Activated CD8-positive, alpha-beta memory T cell treated with anti-CD3 and anti-CD28 coated beads for 36 hours (primary cell): ENCODE measurements around the gene CMTM7. TPM values are rescaled to one million over a fixed set of nuclear protein-coding genes. Genes with fewer than 3 reads are reported as not detected.

Experiments used
- CTCF ChIA-PET: fragments of 350-600 bp; sonication (Branson Sonifier 250); formaldehyde crosslinking; loops from one replicate; lab custom pipeline; 2021; ENCODE audit warnings: antibody characterized with exemption; lab: Charles Lee
- POLR2A ChIA-PET: fragments of 350-600 bp; sonication (Branson Sonifier 250); formaldehyde crosslinking; loops from one replicate; lab custom pipeline; 2021; ENCODE audit warnings: antibody characterized with exemption; lab: Charles Lee
- total RNA-seq, 2 experiments: library from RNA; stranded (reverse); gene quantifications; one replicate each; pipeline ENCODE4 v1.2.3, GENCODE V29; 2021

The CMTM7 gene
- total RNA-seq, 2 experiments from 2014 or later, result 44.2 to 47.6 TPM

- ChIA-PET POLR2A (interaction anchor here (1.6 kb wide), 1 partner anchor 12 kb away, joined by 3 read pairs; no protein-coding TSS in a partner anchor), CTCF (interaction anchor here (0.9 to 4.2 kb wide), 9 partner anchors 10 to 92 kb away, joined by 3 to 43 read pairs (median 4); partner anchors contain the start of gene CMTM7)
These were observed 15.5 kb upstream of the CMTM7 start for GRCh38 chr3:32376115-32376514.

DNA sequence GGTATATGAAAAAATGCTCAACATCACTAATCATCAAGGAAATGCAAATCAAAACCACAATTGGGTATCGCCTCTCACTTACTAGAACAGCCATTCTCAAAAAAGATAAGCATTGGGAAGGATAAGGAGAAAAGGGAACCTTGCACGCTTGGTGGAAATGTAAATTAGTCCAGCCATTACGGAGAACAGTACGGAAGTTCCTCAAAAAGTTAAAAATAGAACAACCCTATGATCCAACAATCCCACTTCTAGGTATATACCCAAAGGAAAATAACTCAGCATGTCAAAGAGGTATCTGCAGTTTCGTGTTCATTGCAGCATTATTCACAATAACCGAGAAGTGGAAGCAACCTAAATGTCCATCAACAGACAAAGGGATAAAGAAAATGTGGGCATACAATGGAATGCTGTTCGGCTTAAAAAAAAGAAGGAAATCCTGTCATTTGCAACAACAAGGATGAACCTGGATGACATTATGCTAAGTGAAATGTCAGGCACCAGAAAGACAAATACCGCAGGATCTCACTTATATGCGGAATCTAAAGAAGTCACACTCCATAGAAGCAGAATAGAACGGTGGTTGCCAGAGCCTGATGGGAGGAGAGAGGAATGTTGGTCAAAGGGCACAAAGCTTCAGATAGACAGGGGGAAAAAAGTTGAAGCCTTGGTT lies 11.7 kb upstream of the CMTM7 start:
- POLR2A ChIA-PET, result no interaction called here
- CTCF ChIA-PET, result no interaction called here

DNA sequence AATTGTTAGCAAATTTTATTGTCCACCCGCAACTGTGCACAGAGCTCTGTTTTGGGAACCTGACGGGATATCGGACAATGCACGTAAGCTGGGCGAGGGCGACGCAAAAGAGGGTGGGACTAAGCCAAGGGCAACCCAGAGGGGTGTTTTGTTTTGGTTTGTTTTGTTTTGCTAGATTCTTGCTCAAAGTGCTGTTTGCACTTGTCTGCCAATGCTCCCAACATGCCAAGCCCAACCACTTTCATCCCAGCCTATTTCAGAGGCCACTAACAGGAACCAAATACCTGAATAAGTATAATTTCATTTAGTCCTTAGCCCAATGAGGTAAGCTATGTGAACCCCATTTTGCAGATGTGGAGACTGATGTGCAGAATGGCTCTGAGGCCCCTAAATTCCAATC lies 9.7 kb upstream of the CMTM7 start:
- CTCF ChIA-PET, result interaction anchor here (0.5 to 1.7 kb wide), 2 partner anchors 86 to 91 kb away, joined by 3 to 4 read pairs; no protein-coding TSS in a partner anchor
- POLR2A ChIA-PET, result no interaction called here

DNA sequence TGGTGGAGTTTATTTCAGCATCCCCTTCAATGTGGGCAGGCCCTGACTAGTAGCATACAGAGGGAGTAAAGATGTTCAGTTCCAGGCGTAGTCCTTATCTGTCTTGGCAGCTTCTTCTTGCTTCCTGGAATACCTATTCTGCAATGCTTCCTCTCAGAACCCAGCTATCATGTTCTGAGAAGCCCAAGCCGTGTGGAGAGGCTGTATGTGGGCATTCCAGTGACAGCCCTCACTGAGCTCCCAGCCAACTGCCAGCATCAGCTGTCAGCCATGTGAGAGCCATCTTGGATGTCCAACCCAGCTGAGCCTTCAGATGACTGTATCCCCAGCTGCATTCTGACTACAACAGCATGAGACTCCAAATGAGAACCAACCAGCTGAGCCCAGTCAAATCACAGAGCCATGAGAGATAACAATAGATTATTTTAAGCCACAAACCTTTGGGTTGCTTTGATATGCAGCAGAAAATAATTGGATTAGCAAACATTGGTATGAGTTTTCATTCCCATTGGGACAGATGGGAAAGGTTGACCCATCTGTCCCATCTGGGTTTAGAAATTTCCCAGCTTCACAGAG lies 8.4 kb upstream of the CMTM7 start:
- POLR2A ChIA-PET, result no interaction called here
- CTCF ChIA-PET, result interaction anchor here (1.7 kb wide), 1 partner anchor 85 kb away, joined by 4 read pairs; no protein-coding TSS in a partner anchor

DNA sequence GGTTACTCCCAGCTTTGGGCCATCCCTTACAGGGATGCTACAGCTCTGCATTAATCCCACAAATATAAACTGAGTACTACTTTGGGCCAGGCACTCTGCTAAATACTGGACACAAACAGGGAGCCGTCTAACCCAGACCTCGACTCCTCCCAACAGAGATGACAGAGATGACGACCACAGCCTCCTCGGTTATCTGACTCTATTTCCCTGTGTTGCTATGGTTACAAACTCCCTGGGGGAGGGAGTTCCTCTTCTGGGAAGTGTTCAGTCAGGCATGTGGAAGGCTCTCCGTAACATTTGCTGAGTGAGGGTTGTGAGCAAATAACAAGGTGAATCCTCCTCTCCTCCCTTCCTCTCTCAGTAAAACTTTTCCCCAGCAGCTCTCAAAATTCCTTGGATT lies 6.7 kb upstream of the CMTM7 start:
- ChIA-PET POLR2A (no interaction called here), CTCF (interaction anchor here (0.6 kb wide), 1 partner anchor 83 kb away, joined by 4 read pairs; no protein-coding TSS in a partner anchor)

- CTCF ChIA-PET, result interaction anchor here (1.6 kb wide), 1 partner anchor 13 kb away, joined by 5 read pairs; no protein-coding TSS in a partner anchor
- POLR2A ChIA-PET, result interaction anchor here (1.3 kb wide), 1 partner anchor 11 kb away, joined by 3 read pairs; no protein-coding TSS in a partner anchor
These were observed 4.1 kb upstream of the CMTM7 start for GRCh38 chr3:32387512-32387911.

DNA sequence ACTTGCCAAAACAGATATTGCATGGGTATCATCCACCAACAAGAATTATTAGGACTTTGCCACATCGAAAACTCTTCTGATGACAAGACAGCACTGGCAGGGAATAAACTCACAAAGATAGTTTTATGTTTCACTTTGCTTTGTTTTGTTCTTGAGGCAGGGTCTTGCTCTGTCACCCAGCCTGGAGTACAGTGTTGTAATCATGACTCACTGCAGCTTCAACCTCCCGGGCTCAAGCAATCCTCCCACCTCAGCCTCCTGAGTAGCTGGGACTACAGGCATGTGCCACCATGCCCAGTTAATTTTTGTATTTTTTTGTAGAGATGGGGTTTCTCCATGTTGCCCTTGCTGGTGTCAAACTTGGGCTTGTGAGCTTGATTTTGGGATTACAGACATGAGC lies 2.1 kb upstream of the CMTM7 start:
- CTCF ChIA-PET, result interaction anchor here (0.6 to 3.2 kb wide), 3 partner anchors 15 to 355 kb away, joined by 4 to 11 read pairs (median 4); no protein-coding TSS in a partner anchor
- POLR2A ChIA-PET, result interaction anchor here (0.6 kb wide), 1 partner anchor 1098 kb away, joined by 4 read pairs; no protein-coding TSS in a partner anchor

GRCh38 chr3:32392536-32393302 lies 1.1 kb downstream of the CMTM7 start:
- POLR2A ChIA-PET, result interaction anchor here (1.4 kb wide), 1 partner anchor 21 kb away, joined by 5 read pairs; no protein-coding TSS in a partner anchor
- CTCF ChIA-PET, result interaction anchor here (2.1 kb wide), 1 partner anchor 75 kb away, joined by 7 read pairs; no protein-coding TSS in a partner anchor

DNA sequence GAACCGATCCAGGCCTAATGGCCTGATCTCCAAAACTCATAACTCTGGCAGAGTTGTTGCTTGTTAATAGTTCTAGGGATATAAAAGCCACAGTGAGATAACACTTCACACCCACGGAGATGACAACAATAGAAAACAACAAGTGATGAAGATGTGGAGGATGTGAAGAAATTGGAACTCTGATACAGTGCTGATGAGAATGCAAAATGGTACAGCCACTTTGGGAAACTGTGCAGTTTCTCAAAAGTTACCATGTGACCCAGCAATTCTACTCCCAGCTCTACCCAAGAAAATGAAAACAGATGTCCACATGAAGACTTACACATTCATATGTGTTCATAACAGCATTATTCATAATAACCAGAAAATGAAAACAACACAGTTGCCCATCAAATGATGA lies 3.8 kb downstream of the CMTM7 start:
- CTCF ChIA-PET, result interaction anchor here (1.5 to 2.2 kb wide), 2 partner anchors 45 to 72 kb away, joined by 4 to 9 read pairs; no protein-coding TSS in a partner anchor
- POLR2A ChIA-PET, result no interaction called here

DNA sequence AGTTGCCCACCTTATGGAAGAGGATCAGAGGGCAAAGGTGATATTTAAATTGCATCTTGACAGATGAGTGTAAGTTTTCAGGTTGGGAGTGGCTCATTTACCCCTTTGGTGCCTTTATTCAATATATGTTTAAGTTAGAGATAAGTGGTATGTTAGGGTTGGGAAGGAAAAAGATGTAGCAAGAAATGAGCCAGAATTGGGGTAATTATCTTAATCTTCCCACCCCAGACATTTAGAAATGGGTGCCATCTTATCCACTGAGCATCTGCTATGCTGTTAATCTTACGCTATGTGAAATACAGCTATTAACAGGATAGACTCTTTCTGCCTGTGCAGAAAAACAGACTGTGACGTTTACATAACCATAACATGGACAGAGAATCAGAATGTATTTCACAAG lies 6.3 kb downstream of the CMTM7 start:
- ChIA-PET CTCF (interaction anchor here (1.2 to 3.0 kb wide), 3 partner anchors 23 to 70 kb away, joined by 3 to 16 read pairs (median 7); no protein-coding TSS in a partner anchor), POLR2A (no interaction called here)

DNA sequence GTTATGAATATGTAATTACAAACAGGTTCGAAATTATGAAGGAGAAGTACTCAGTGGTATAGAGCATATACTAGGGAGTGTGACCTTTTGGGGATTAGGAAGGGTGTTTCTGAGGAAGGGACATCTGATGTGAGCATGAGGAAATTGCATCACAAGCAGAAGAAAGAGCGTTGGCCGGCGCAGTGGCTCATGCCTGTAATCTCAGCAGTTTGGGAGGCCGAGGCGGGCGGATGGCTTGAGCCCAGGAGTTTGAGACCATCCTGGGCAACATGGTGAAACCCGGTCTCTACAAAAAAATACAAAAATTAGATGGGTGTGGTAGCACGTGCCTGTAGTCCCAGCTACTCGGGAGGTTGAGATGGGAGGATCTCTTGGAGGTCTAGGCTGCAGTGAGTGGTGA lies 6.9 kb downstream of the CMTM7 start:
- CTCF ChIA-PET, result interaction anchor here (0.7 to 3.0 kb wide), 4 partner anchors 12 to 69 kb away, joined by 3 to 16 read pairs (median 5); no protein-coding TSS in a partner anchor
- POLR2A ChIA-PET, result no interaction called here

GRCh38 chr3:32399030-32399620 lies 7.5 kb downstream of the CMTM7 start:
- ChIA-PET POLR2A (no interaction called here), CTCF (interaction anchor here (0.8 to 2.3 kb wide), 3 partner anchors 24 to 69 kb away, joined by 3 to 12 read pairs (median 4); no protein-coding TSS in a partner anchor)

DNA sequence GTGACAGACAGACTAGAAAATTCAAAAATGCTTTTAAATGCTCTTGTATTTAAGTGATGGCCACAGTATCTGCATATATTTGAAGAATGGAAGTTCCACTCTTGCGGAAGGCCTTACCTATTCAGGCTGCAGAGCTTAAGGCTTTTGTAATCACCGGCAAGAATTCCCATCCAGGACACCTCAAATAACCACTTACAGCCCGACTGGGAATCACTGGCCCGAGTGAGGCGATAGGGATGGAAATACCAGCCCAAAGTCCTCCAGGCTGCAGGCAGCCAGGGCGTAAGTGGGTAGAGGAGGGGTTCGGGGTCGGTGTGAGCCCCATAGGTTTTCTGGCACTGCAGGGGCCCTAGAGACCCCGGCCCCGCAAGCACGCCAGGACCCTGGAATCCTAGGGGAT lies 9.5 kb downstream of the CMTM7 start:
- CTCF ChIA-PET, result interaction anchor here (1.0 to 2.3 kb wide), 4 partner anchors 26 to 67 kb away, joined by 3 to 12 read pairs (median 4); no protein-coding TSS in a partner anchor
- POLR2A ChIA-PET, result interaction anchor here (0.8 kb wide), 1 partner anchor 869 kb away, joined by 3 read pairs; no protein-coding TSS in a partner anchor

DNA sequence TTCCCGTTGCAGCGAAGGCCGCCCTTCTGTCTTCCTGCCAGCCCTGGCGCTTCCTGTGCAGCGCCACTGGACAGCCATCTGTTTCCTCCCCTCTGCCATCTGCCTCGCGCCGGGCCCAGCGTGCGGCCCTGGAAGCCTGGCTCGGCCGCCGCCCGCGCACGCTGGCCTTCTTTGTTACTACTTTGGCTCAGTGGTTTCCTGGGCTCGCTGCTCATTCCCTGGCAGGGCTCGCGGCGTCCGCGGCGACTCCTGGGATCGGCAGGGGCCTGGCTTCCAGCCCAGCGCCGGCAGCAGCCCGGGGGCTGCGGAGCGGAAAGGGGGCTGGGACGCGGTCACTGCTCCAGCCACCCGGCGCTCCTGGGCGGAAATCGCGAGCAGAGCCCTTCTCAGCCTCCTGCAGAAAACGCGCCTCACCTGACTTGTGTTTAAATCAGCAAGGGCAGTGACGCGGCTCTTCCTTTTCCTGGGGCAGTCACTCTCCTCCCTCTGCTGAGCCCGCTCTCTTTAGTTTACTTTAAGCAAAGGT lies 10.0 kb downstream of the CMTM7 start:
- POLR2A ChIA-PET, result interaction anchor here (0.8 kb wide), 1 partner anchor 869 kb away, joined by 3 read pairs; no protein-coding TSS in a partner anchor
- CTCF ChIA-PET, result interaction anchor here (1.0 to 2.3 kb wide), 2 partner anchors 27 to 67 kb away, joined by 3 to 12 read pairs; no protein-coding TSS in a partner anchor

- POLR2A ChIA-PET, result no interaction called here
These were observed 12.0 kb downstream of the CMTM7 start for GRCh38 chr3:32403663-32404062.

DNA sequence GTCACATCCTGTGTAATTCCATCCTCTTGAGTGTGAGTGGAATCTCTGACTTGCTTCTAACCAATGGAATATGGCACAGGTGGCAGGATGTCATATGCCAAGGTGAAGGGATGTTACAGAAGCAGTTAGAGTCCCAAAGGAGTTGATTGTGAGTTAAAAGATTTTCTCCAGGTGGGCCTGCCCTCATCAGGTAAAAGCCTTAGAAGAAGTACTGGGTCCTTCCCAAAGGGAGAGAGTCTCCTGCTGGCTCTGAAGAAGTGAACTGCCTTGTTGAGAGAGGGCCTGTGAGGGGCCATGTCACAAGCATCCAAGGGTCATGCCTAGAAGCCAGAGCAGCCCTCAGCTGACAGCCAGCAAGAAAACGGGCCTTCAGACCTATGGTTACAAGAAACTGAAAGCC lies 13.1 kb downstream of the CMTM7 start:
- POLR2A ChIA-PET, result no interaction called here
- CTCF ChIA-PET, result no interaction called here

More at GRCh38 chr3:32403663-32404062, 12.0 kb downstream of the CMTM7 start:
- CTCF ChIA-PET, result interaction anchor here (1.0 kb wide), 1 partner anchor 30 kb away, joined by 6 read pairs; no protein-coding TSS in a partner anchor

- ChIA-PET CTCF (no interaction called here), POLR2A (no interaction called here)
These were observed 13.5 kb downstream of the CMTM7 start for GRCh38 chr3:32405155-32405554.

DNA sequence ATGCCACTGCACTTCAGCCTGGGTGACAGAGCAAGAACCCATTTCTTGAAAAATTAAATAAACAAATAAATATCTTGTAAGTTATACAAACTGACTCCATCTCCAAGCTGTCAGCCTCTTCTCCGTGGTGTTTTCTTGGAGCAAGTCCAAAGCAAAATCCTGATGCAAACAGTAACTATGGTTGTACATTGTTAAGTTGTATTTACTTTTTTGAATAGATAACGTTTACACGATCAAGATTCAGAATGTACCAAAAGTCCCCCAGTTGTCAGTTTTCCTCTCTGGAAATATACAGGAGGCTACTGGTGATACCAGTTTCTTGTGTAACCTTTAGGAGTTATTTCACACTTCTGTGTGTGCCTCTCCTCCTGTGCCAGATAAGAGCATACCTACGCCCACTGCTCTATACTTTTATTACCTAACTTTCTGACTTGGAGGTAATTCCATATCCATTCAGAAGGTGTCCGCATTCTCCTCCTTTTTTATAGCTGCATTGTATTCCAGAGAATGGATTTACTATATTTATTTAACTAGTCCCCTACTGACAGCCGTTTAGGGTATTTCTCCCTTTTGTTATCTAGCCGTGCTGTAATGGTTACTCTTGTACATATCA lies 14.2 kb downstream of the CMTM7 start:
- ChIA-PET CTCF (no interaction called here), POLR2A (no interaction called here)
